IMR-90 (cell line): ENCODE results near the gene DOCK10. TPM values are rescaled to one million over a fixed set of nuclear protein-coding genes. Genes with fewer than 3 reads are reported as not detected.

Source experiments
- ATAC-seq: fragments of 200-7000 bp; cut with Tn5 transposase; 2 replicates; pipeline ENCODE4 v1.9.1; 2020; ENCODE audit warnings: low read depth, mild to moderate bottlenecking, moderate library complexity
- BruUV-seq: library from RNA; stranded (reverse); fragments of 400-500 nt; replicated peaks from 2 replicates; lab custom pipeline; 2021; lab: Mats Ljungman, UMichigan
- CTCF ChIA-PET: fragments of 300-600 bp; formaldehyde crosslinking; extraction: SDS; loops from one replicate; lab custom pipeline; 2021; ENCODE audit warnings: antibody characterized with exemption; lab: Yijun Ruan, JAX
- POLR2A ChIA-PET: fragments of 300-600 bp; sonication (Branson Sonifier 250); formaldehyde crosslinking; loops from one replicate; lab custom pipeline; 2022; ENCODE audit warnings: antibody characterized with exemption; ENCODE audit not compliant: unreplicated experiment; lab: Charles Lee
- DNase-seq: peaks from one replicate; pipeline ENCODE4 v3.0.0; 2013
- H2AFZ ChIP-seq: replicated peaks from 2 replicates; pipeline ENCODE3; 2013; ENCODE audit warnings: low read length, mild to moderate bottlenecking; ENCODE audit not compliant: poor library complexity
- H2AK5ac ChIP-seq: 2 replicates; pipeline ENCODE4 v1.6.1; 2013; ENCODE audit warnings: low read depth, low read length, inconsistent platforms
- H2AK9ac ChIP-seq: replicated peaks from 2 replicates; pipeline ENCODE3; 2013; ENCODE audit warnings: mild to moderate bottlenecking, low read depth, low read length, moderate library complexity; ENCODE audit not compliant: poor library complexity
- H2BK120ac ChIP-seq: 2 replicates; pipeline ENCODE4 v1.6.1; 2013; ENCODE audit warnings: low read depth, low read length, inconsistent platforms
- H2BK15ac ChIP-seq: 3 replicates; pipeline ENCODE4 v1.6.1; 2013; ENCODE audit warnings: low read depth, low read length, inconsistent platforms
- H2BK20ac ChIP-seq: 2 replicates; pipeline ENCODE4 v1.6.1; 2013; ENCODE audit warnings: low read depth, mild to moderate bottlenecking, inconsistent platforms, low read length, moderate library complexity
- H2BK5ac ChIP-seq: 2 replicates; pipeline ENCODE4 v1.6.1; 2013; ENCODE audit warnings: mild to moderate bottlenecking, low read depth, low read length, inconsistent platforms; ENCODE audit not compliant: poor library complexity, severe bottlenecking
- H3K14ac ChIP-seq: replicated peaks from 2 replicates; pipeline ENCODE4 v1.6.1; 2013; ENCODE audit warnings: low read depth, low read length, inconsistent platforms
- H3K18ac ChIP-seq: 2 replicates; pipeline ENCODE4 v1.6.1; 2013; ENCODE audit warnings: low read depth, low read length, control low read depth
- H3K23ac ChIP-seq: 2 replicates; pipeline ENCODE4 v1.6.1; 2013; ENCODE audit warnings: low read depth, low read length, inconsistent platforms
- H3K27ac ChIP-seq: 2 replicates; pipeline ENCODE4 v1.5.1; 2013; ENCODE audit warnings: mild to moderate bottlenecking, control low read depth, low read length; ENCODE audit not compliant: insufficient read depth
- H3K27me3 ChIP-seq: 2 replicates; pipeline ENCODE4 v1.6.1; 2013; ENCODE audit warnings: low read length; ENCODE audit not compliant: control insufficient read depth, insufficient read depth
- H3K36me3 ChIP-seq: 2 replicates; pipeline ENCODE4 v1.6.1; 2013; ENCODE audit warnings: low read length, mixed read lengths; ENCODE audit not compliant: control insufficient read depth, insufficient read depth
- H3K4ac ChIP-seq: 2 replicates; pipeline ENCODE4 v1.6.1; 2013; ENCODE audit warnings: low read depth, low read length, inconsistent platforms
- H3K4me1 ChIP-seq: 2 replicates; pipeline ENCODE4 v1.6.1; 2013; ENCODE audit warnings: low read length, mixed read lengths; ENCODE audit not compliant: control insufficient read depth, insufficient read depth
- H3K4me2 ChIP-seq: 2 replicates; pipeline ENCODE4 v1.6.1; 2013; ENCODE audit warnings: low read depth, mild to moderate bottlenecking, control low read depth, low read length, moderate library complexity
- H3K4me3 ChIP-seq: 2 replicates; pipeline ENCODE4 v1.5.1; 2013; ENCODE audit warnings: low read depth, mild to moderate bottlenecking, control low read depth, low read length, moderate library complexity; ENCODE audit not compliant: insufficient read depth
- H3K56ac ChIP-seq: 2 replicates; pipeline ENCODE4 v1.6.1; 2013; ENCODE audit warnings: low read length, inconsistent platforms; ENCODE audit not compliant: insufficient read depth; ENCODE audit errors: extremely low read depth
- H3K79me1 ChIP-seq, 2 experiments: 2 replicates each; pipeline ENCODE4 v1.6.1; 2013; ENCODE audit warnings: low read length in 2 of 2, inconsistent platforms in 1 of 2, low read depth in 1 of 2
- H3K9ac ChIP-seq: 2 replicates; pipeline ENCODE4 v1.6.1; 2013; ENCODE audit warnings: low read depth, low read length, control low read depth
- H3K9me1 ChIP-seq: 2 replicates; pipeline ENCODE4 v1.6.1; 2013; ENCODE audit warnings: low read length, inconsistent platforms; ENCODE audit not compliant: insufficient read depth
- H3K9me3 ChIP-seq: 2 replicates; pipeline ENCODE4 v1.6.1; 2013; ENCODE audit warnings: low read length; ENCODE audit not compliant: control insufficient read depth, insufficient read depth
- H4K20me1 ChIP-seq: 2 replicates; pipeline ENCODE4 v1.6.1; 2013; ENCODE audit warnings: low read length, inconsistent platforms; ENCODE audit not compliant: insufficient read depth
- H4K5ac ChIP-seq: 2 replicates; pipeline ENCODE4 v1.6.1; 2013; ENCODE audit warnings: mild to moderate bottlenecking, low read depth, low read length, control low read depth
- H4K8ac ChIP-seq, 2 experiments: 2 replicates each; pipeline ENCODE4 v1.6.1; 2013; ENCODE audit warnings: low read depth in 2 of 2, low read length in 2 of 2, control low read depth in 1 of 2, inconsistent platforms in 1 of 2
- H4K91ac ChIP-seq: 2 replicates; pipeline ENCODE4 v1.6.1; 2013; ENCODE audit warnings: low read depth, low read length, inconsistent platforms; ENCODE audit not compliant: insufficient read depth
- CEBPB ChIP-seq: IDR thresholded peaks from 2 replicates; pipeline ENCODE4 v1.6.1; 2012; ENCODE audit warnings: low read depth, low read length, improper control_type of control experiment
- MXI1 ChIP-seq: IDR thresholded peaks from 2 replicates; pipeline ENCODE4 v1.6.1; 2012; ENCODE audit warnings: low read depth, mild to moderate bottlenecking, low read length, moderate library complexity, borderline replicate concordance
- NFE2L2 ChIP-seq: fragments of 150-350 bp; IDR thresholded peaks from 2 replicates; pipeline ENCODE4 v1.6.1; 2016; ENCODE audit warnings: low read depth, mild to moderate bottlenecking, low read length
- SMC3 ChIP-seq: fragments of 150-350 bp; IDR thresholded peaks from 2 replicates; pipeline ENCODE4 v1.6.1; 2016; ENCODE audit warnings: low read depth, mild to moderate bottlenecking, antibody characterized with exemption, low read length, moderate library complexity
- WGBS, 2 experiments: methylation state at CpG; one replicate each; pipeline versions ENCODE4 v1.1.5 to v1.1.7; 2013; ENCODE audit warnings: missing lambda C conversion rate in 2 of 2; ENCODE audit not compliant: insufficient read length in 1 of 2; ENCODE audit errors: extremely low coverage in 2 of 2; 5-methylcytosine and 5-hydroxymethylcytosine counted together
- dilution Hi-C: fragments of 300-500 bp; cut with HindIII; formaldehyde crosslinking; loops from one replicate; pipeline ENCODE4 v1.14.3; 2018; ENCODE audit warnings: low sequenced_read_pairs; ENCODE audit not compliant: unreplicated experiment
- in situ Hi-C: fragments of 300-500 bp; cut with MboI; formaldehyde crosslinking; loops from 3 replicates; pipeline ENCODE4 v1.14.3; 2019; ENCODE audit warnings: low sequenced_read_pairs, inconsistent platforms, mixed read lengths
- intact Hi-C: fragments of 100-400 bp; cut with micrococcal nuclease; formaldehyde crosslinking; loops from 2 replicates; pipeline ENCODE4 v1.10.0; 2022
- polyA plus RNA-seq, 3 experiments: library from polyadenylated mRNA; depleted of rRNA; stranded (reverse); fragments of >200 nt; gene quantifications; 2 replicates each; pipeline ENCODE4 v1.2.3, GENCODE V29; 2012; ENCODE audit warnings: low replicate concordance in 1 of 3
- total RNA-seq: library from RNA; depleted of rRNA; stranded (reverse); fragments of >200 nt; gene quantifications from 2 replicates; pipeline ENCODE4 v1.2.3, GENCODE V29; 2012

Gene DOCK10
- total and polyA plus RNA-seq, 2 of the 4 experiments (the other 2 are of a cell fraction), result 58.6 to 75.3 TPM

- Histone ChIP-seq H2AK9ac (no peak overlapping the region), H3K79me1 (no peaks in the 10 kb centered on the region), H3K9ac (no peak overlapping the region), H3K9me3 (no peaks in the 10 kb centered on the region), H2BK120ac (no peak overlapping the region), H3K36me3 (no peaks in the 10 kb centered on the region), H3K4me1 (no peaks in the 10 kb centered on the region), H2AFZ (no peak overlapping the region), H2BK5ac (no peak overlapping the region), H3K14ac (no peak overlapping the region), H4K5ac (no peak overlapping the region), H3K18ac (no peak overlapping the region), H3K4me3 (no peak overlapping the region), H2BK20ac (no peak overlapping the region), H2AK5ac (no peak overlapping the region), H3K9me1 (no peaks in the 10 kb centered on the region), H3K4ac (no peak overlapping the region), H2BK15ac (no peak overlapping the region), H4K8ac (no peak overlapping the region), H3K23ac (no peak overlapping the region), H3K4me2 (no peak overlapping the region), H3K27me3 (no peaks in the 10 kb centered on the region), H4K91ac (no peak overlapping the region), H3K27ac (no peak overlapping the region), H3K56ac (no peak overlapping the region), H4K20me1 (no peaks in the 10 kb centered on the region)
- WGBS, 2 experiments, result no CpG with 5 or more reads among the region's 3 CpGs
- in situ Hi-C loops, result no loop called here
- CTCF ChIA-PET, result no interaction called here
- POLR2A ChIA-PET, result no interaction called here
- ATAC-seq, result no peak
- no TSS peak for BruUV-seq
- dilution Hi-C loops, result no loop called here
- intact Hi-C loops, result no loop called here
- DNase-seq, result no peak
- no peak for TF ChIP-seq NFE2L2
- TF ChIP-seq CEBPB, result no peak
- TF ChIP-seq MXI1, result no peak
- TF ChIP-seq SMC3, result no peak
These were observed 23.6 kb upstream of the DOCK10 start for GRCh38 chr2:225065882-225066281.
